ENCODE results near the gene DLK1.

DLK1 gene

GRCh38 chr14:100765991-100766390, 39.3 kb downstream of the DLK1 start:
- no peak for DNase-seq

DNA sequence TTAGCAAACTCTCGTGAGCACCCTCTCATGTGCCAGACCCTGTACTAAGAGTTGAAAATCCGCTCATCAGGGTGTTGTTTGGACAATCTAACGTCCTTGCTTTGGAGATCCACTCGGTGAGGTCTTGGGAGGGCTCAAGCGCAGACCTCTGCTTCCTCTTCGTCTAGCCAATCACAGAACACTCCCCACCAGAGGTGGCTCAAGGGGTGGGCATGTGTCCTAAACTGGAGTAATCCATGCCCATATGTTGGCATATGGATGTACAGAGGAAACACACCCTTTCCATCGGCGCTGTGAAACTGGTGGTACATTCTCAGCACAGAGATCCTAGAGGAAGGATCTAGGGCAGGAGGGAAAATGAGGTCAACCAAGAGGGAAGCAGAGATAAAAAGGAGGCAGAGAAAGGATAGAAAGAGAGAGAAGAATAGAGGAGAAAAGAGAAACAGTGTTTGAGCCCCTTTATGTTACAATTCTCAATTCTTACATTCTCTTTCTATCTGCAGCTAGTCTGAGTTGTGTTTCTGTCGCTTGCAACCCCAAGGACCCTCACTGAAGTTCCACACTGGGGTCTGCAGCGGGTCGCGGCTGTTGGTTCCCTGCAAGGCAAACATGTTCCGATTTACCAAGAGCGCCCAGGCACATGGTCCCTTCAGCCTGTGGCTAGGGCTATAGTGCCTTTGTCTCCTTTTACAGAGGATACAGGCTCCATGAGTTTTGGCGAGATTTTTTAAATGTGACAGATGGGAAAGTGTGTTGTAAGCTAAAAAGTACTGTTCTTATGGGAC, 40.5 kb downstream of the DLK1 start:
- DNase-seq, result no peak

- no peak for DNase-seq
These were observed 41.3 kb downstream of the DLK1 start for GRCh38 chr14:100767788-100768536.

- DNase-seq, result no peak
These were observed 42.6 kb downstream of the DLK1 start for GRCh38 chr14:100769035-100769939.

GRCh38 chr14:100770046-100770445, 43.4 kb downstream of the DLK1 start:
- DNase-seq, result no peak

DNA sequence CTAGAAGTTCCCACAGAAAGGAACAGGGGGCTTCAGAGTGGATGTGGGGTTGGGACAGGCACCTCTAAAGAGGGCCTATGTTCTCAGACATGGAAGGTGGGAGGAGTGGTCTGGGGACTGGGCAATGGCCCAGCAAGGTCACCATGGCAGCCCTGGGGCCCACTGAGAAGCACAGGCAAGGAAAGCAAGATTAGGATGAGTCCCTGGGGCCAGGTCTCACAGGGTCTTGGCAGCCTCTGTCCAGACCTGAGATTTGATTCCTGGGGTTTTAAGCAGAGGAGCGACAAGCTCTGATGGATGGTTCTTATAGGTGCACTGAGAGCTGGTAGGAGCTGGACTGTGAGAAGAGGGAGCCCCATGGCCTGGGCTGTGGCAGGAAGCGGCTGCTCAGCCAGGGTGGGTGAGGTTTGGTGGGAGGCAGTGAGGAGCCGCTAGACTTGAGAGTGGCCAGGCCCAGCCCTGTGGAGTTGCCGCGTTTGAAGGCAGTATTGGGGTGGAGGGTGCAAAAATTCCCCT, 44.0 kb downstream of the DLK1 start:
- DNase-seq, result no peak

DNA sequence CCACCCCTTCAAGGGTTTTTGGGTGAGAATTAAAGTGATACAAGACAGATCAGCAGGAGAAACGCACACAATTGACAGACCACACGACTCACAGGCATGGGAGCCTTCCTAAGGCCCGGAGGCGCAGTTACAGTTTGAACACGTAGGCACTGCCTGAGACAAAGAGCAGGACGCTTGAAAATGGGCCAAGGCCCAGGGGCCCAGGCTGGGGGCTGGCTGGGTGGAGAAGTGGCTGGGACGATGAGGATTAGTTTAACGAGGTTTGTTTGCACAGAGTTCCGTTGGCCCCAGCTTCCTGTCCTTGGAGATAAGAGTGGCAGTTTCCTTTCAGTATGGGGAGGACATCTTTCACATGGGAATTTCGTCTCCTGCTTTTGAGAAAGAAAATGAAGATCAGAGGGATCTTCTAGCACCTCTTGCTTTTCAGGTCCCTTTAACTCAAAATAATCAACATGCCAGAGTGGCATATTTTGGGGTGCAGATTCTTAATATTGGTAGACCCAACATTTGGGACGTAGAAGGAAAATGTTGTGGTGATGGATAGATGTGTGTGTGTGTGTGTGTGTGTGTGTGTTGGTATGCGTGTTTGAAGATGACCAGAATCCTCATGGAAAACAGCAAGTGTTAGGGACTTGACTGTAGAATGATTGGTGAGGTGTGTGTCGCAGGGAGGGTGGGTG, 44.6 kb downstream of the DLK1 start:
- DNase-seq, result no peak

- no peak for DNase-seq
These were observed 46.0 kb downstream of the DLK1 start for GRCh38 chr14:100772607-100773165.

GRCh38 chr14:100773331-100774163, 46.9 kb downstream of the DLK1 start:
- no peak for DNase-seq

DNA sequence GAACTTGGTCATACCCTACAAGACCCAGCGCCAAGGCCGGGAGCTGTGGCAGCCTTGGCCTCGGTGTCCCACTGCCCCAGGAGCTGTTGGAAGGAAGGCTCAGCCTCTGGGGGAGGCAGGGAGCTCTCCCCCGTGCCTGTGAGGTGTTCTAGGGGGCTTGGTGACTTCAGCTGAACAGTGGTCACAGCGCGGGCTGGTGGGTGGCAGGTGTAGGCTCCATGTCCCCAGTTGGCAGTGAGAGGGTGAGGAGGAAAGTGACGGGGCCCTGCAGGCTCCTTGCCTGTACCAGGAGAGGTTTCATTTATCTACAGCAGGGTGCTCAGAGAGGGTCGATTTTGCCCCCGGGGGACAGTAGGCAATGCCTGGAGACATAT, 47.5 kb downstream of the DLK1 start:
- no peak for DNase-seq

- DNase-seq, result no peak
These were observed 48.7 kb downstream of the DLK1 start for GRCh38 chr14:100775351-100775830.

- DNase-seq, result no peak
These were observed 49.3 kb downstream of the DLK1 start for GRCh38 chr14:100775831-100776591.

DNA sequence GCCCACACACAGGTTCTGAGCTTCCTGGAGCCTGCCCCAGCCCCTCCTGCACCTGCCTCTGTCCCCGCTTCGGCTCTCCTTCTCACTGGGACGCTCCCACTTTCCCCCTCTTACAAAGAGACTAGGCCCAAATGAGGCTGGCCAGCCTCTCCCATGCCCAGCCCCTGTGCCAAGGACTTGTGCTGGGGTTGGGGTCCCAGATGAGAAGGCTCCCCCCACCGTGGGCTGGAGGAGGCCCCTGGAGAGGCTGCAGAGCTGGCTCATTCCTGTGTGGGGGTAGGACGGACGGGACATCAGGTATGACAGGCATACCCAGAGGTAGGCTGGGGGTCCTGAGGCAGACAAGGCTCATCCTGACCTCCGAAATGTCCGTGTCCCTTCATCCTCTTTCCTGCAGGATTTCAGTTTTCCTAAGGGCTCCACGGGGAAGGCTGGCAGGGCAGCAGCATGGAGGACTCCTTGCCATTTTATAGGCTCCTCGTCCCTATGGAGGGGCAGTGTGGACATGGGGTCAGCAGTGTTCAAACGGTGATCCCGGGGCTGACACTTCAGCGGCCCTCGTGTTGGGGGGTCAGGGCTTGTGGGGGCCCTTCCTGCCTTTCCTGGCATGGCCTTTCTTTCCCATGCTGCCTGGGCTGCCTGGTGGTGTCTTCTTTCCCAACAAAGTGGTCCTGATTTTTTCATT, 50.1 kb downstream of the DLK1 start:
- DNase-seq, result no peak

- no peak for DNase-seq
These were observed 50.7 kb downstream of the DLK1 start for GRCh38 chr14:100777366-100777817.

- no peak for DNase-seq
These were observed 51.3 kb downstream of the DLK1 start for GRCh38 chr14:100777818-100778525.

DNA sequence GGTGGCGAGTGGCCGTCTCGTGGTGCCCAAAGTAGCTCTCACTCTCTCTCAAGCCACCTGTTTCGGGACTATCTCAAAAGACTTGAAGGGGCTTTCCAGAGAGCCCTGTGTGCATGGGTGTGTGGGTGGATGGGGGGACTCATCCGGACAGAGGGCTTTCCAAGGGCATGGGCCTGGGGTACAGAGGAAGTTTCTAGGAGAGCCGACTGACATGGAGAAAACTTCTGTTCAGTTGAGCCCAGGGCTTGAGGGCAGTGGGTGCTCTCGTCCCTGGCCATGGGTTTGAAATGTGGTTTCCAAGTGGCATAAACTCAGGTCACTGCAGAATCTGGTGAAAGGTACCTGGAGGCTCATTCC, 51.8 kb downstream of the DLK1 start:
- DNase-seq, result no peak

DNA sequence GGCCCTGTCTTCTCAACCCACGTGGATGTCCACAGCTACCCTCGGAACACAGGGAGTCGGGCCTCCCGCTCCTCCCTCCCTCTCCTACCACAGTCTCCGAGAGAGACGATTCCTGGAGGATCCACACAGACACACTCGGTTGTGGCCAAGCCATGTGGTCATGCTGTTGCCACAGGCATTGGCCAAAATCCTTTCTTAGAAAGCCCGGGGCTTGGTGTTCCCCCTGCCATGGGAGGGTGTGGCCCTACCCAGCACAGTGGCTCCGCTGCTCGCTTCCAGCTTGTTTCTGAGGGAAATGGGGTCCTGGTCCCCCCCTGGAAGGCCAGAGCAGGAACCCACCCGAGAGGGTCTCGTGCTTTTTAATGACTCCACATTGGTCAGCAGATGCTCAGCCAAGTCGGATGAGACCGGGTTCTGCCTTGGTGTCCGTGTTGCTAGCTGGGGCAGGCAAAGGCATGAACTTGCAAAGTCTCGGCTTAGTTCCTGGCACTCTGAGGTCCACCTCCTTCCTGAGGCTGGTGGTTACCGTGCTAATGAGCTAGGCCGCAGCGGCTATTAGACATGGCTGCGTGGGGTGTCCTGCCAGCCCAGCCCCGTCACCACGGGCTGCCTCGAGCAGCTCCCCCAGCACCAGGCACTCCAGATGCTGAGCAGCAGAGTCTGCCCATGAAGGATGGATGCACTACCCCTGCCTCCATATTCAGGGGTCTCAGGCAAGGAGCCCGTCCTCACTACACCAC, 52.4 kb downstream of the DLK1 start:
- no peak for DNase-seq

DNA sequence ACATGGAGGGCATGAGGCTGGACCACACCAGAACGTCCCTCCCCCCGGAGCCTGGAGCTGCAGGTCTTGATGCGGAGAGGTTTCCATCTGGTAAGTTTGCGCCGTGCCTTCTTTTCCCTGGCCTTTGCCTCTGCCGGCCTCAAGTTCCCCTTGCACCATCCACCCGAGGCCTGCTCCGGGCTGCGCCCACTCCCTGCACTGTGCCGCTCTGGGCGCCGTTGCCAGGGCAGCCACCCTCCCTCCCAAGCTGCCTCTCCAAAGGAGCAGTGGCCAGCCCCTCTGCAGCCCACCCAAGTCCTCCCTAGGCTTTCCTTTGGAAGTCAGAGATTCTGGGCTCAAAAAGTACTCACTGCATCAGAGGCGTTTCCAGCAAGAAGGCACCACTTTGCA, 53.0 kb downstream of the DLK1 start:
- no peak for DNase-seq

All from midbrain (tissue), 1 donor.